ENCODE measurements around the gene LMAN1. TPM values are rescaled to one million over a fixed set of nuclear protein-coding genes. Genes with fewer than 3 reads are reported as not detected.

LMAN1 gene
- total RNA-seq, 2 experiments from 2014 or later = 23.9 to 26.1 TPM

GRCh38 chr18:59303006-59303405 is 56.1 kb downstream of the LMAN1 start:
- CTCF ChIA-PET = interaction anchor here (1.6 kb wide), 1 partner anchor 100 kb away, joined by 7 read pairs; no protein-coding TSS in a partner anchor
- H3K36me3 ChIP-seq (ENCODE audit: insufficient read depth, low read length) = no peaks in the 10 kb centered on the region
- Mint-ChIP-seq H3K27ac (no peak overlapping the region), H3K4me3 (no peak overlapping the region), H3K27me3 (peaks cover 41% of the 10 kb centered on the region), H3K9me3 (no peaks in the 10 kb centered on the region), H3K4me1 (ENCODE audit: low read depth) (no peaks in the 10 kb centered on the region), H3K36me3 (ENCODE audit: low read depth) (no peaks in the 10 kb centered on the region)
- no peak overlapping the region for H3K27ac ChIP-seq (ENCODE audit: low read depth in 1 of 2, low read length in 2 of 2)
- intact Hi-C loops (cut with DNase I, micrococcal nuclease) = no loop called here
- DNase-seq (no peak), ATAC-seq (ENCODE audit: poor library complexity) (no peak)
- POLR2A ChIA-PET = no interaction called here
- no peak overlapping the region for H3K4me3 ChIP-seq (ENCODE audit: low read length)
- H3K4me1 ChIP-seq (ENCODE audit: insufficient read depth, low read length) = peaks cover under 1% of the 10 kb centered on the region
- peaks cover 0 to 4% of the 10 kb centered on the region in 2 experiments for H3K9me3 ChIP-seq (ENCODE audit: control insufficient read depth in 1 of 2, insufficient read depth in 1 of 2, low read length in 2 of 2)
- peaks cover 7 to 14% of the 10 kb centered on the region in 2 experiments for H3K27me3 ChIP-seq (ENCODE audit: control insufficient read depth in 1 of 2, insufficient read depth in 2 of 2, low read length in 2 of 2)
- TF ChIP-seq CTCF (IDR thresholded peaks at IDR 0.05) = no peak

- no peak for ATAC-seq (ENCODE audit: poor library complexity)
- no peaks in the 10 kb centered on the region for H3K36me3 ChIP-seq (ENCODE audit: insufficient read depth, low read length)
- peaks cover 38% of the 10 kb centered on the region for H3K27me3 Mint-ChIP-seq
- no peaks in the 10 kb centered on the region for H3K9me3 Mint-ChIP-seq
- POLR2A ChIA-PET = no interaction called here
- no peak overlapping the region for H3K4me3 ChIP-seq (ENCODE audit: low read length)
- no peak overlapping the region for H3K27ac Mint-ChIP-seq
- H3K9me3 ChIP-seq (ENCODE audit: control insufficient read depth in 1 of 2, insufficient read depth in 1 of 2, low read length in 2 of 2) = peaks cover 0 to 4% of the 10 kb centered on the region in 2 experiments
- H3K27ac ChIP-seq (ENCODE audit: low read depth in 1 of 2, low read length in 2 of 2) = no peak overlapping the region
- no peaks in the 10 kb centered on the region for H3K4me1 ChIP-seq (ENCODE audit: insufficient read depth, low read length)
- CTCF ChIA-PET = no interaction called here
- peaks cover 2 to 5% of the 10 kb centered on the region in 2 experiments for H3K27me3 ChIP-seq (ENCODE audit: control insufficient read depth in 1 of 2, insufficient read depth in 2 of 2, low read length in 2 of 2)
- intact Hi-C loops (cut with DNase I, micrococcal nuclease) = no loop called here
- H3K4me3 Mint-ChIP-seq = no peak overlapping the region
- H3K4me1 Mint-ChIP-seq (ENCODE audit: low read depth) = no peaks in the 10 kb centered on the region
- no peak for DNase-seq
- no peaks in the 10 kb centered on the region for H3K36me3 Mint-ChIP-seq (ENCODE audit: low read depth)
- no peak for TF ChIP-seq CTCF (IDR thresholded peaks at IDR 0.05)
Measured at GRCh38 chr18:59301929-59302328, 57.1 kb downstream of the LMAN1 start.

GRCh38 chr18:59300676-59301285 is 58.3 kb downstream of the LMAN1 start:
- ATAC-seq (ENCODE audit: poor library complexity) (no peak), DNase-seq (no peak)
- Histone ChIP-seq H3K4me3 (ENCODE audit: low read length) (no peak overlapping the region), H3K27me3 (ENCODE audit: control insufficient read depth in 1 of 2, insufficient read depth in 2 of 2, low read length in 2 of 2) (peaks cover 4 to 5% of the 10 kb centered on the region in 2 experiments), H3K27ac (ENCODE audit: low read depth in 1 of 2, low read length in 2 of 2) (no peak overlapping the region), H3K4me1 (ENCODE audit: insufficient read depth, low read length) (no peaks in the 10 kb centered on the region), H3K9me3 (ENCODE audit: control insufficient read depth in 1 of 2, insufficient read depth in 1 of 2, low read length in 2 of 2) (peaks cover 0 to 4% of the 10 kb centered on the region in 2 experiments), H3K36me3 (ENCODE audit: insufficient read depth, low read length) (no peaks in the 10 kb centered on the region)
- Mint-ChIP-seq H3K9me3 (no peaks in the 10 kb centered on the region), H3K4me1 (ENCODE audit: low read depth) (no peaks in the 10 kb centered on the region), H3K4me3 (no peak overlapping the region), H3K36me3 (ENCODE audit: low read depth) (no peaks in the 10 kb centered on the region), H3K27ac (no peak overlapping the region), H3K27me3 (peaks cover 36% of the 10 kb centered on the region)
- no peak for TF ChIP-seq CTCF (IDR thresholded peaks at IDR 0.05)
- ChIA-PET CTCF (interaction anchor here (0.9 kb wide), 1 partner anchor 101 kb away, joined by 3 read pairs; no protein-coding TSS in a partner anchor), POLR2A (no interaction called here)
- intact Hi-C loops (cut with DNase I, micrococcal nuclease) = no loop called here

Data from CD4-positive, alpha-beta T cell (primary cell).